K562 (cell line): ENCODE results near the gene HNRNPF. TPM values are rescaled to one million over a fixed set of nuclear protein-coding genes. Genes with fewer than 3 reads are reported as not detected.

ENCODE experiments used
- ATAC-seq: fragments of 200-7000 bp; cut with Tn5 transposase; 3 replicates; pipeline ENCODE4 v1.9.1; 2020; ENCODE audit warnings: moderate library complexity
- BruUV-seq: library from RNA; stranded (reverse); fragments of 400-500 nt; replicated peaks from 2 replicates; lab custom pipeline; 2021; lab: Mats Ljungman, UMichigan
- CTCF ChIA-PET: fragments of 300-600 bp; formaldehyde crosslinking; extraction: SDS; loops from one replicate; lab custom pipeline; 2021; ENCODE audit warnings: low intra/inter-chr PET ratio; lab: Yijun Ruan, JAX
- POLR2A ChIA-PET: fragments of 300-600, 350-650 bp; sonication (Branson Sonifier 250); formaldehyde crosslinking; extraction: SDS; loops from one replicate; lab custom pipeline; 2021; ENCODE audit warnings: antibody characterized with exemption, inconsistent platforms; lab: Yijun Ruan, JAX
- DNase-seq, 4 experiments: peaks; one replicate each; pipeline versions ENCODE4 v3.0.0 to v3.0.0-alpha.2; 2011 to 2018; ENCODE audit warnings: low spot score in 3 of 4, mixed read lengths in 3 of 4; ENCODE audit errors: extremely low read depth in 1 of 4
- FAIRE-seq: peaks from 2 replicates; lab custom pipeline; 2011; peaks lifted over from hg19 to GRCh38; lab: Jason Lieb, UNC
- H2AFZ ChIP-seq: 2 replicates; pipeline ENCODE4 v1.6.0; 2011; ENCODE audit warnings: low read depth, low read length, control low read depth, inconsistent platforms
- H3K27ac ChIP-seq: fragments of 200-600 bp; 3 replicates; pipeline ENCODE4 v1.8.0; 2011; ENCODE audit warnings: low read depth, mild to moderate bottlenecking, control low read depth, inconsistent platforms, low read length, moderate library complexity, mixed read lengths; ENCODE audit errors: extremely low read depth
- H3K27me3 ChIP-seq, 2 experiments: fragments of 300-600 bp in 1 of 2; 2 replicates in 1 of 2; 3 replicates in 1 of 2; pipeline versions ENCODE4 v1.6.0 to v1.8.0; 2011; ENCODE audit warnings: inconsistent platforms in 2 of 2, low read length in 2 of 2, mild to moderate bottlenecking in 1 of 2, mixed read lengths in 1 of 2, moderate library complexity in 1 of 2; ENCODE audit not compliant: control insufficient read depth in 2 of 2, insufficient read depth in 2 of 2
- H3K36me3 ChIP-seq: fragments of 300-600 bp; 3 replicates; pipeline ENCODE4 v1.8.0; 2011; ENCODE audit warnings: mild to moderate bottlenecking, low read length, inconsistent platforms; ENCODE audit not compliant: control insufficient read depth, insufficient read depth
- H3K4me1 ChIP-seq, 2 experiments: fragments of 200-600 bp in 1 of 2; replicated peaks in 1 of 2; 2 replicates in 1 of 2; 3 replicates in 1 of 2; pipeline versions ENCODE4 v1.5.1 to v1.8.0; 2011; ENCODE audit warnings: inconsistent platforms in 2 of 2, low read length in 2 of 2, mild to moderate bottlenecking in 1 of 2, mixed read lengths in 1 of 2, moderate library complexity in 1 of 2; ENCODE audit not compliant: control insufficient read depth in 2 of 2, insufficient read depth in 2 of 2
- H3K4me2 ChIP-seq: 2 replicates; pipeline ENCODE4 v1.6.1; 2011; ENCODE audit warnings: low read length, control low read depth, inconsistent platforms, mixed read lengths; ENCODE audit not compliant: insufficient read depth
- H3K4me3 ChIP-seq: fragments of 200-600 bp; sonication (generic), shearing (Covaris generic); 2 replicates; pipeline ENCODE4 v1.5.1; 2016; ENCODE audit warnings: control low read depth, inconsistent platforms
- H3K79me2 ChIP-seq: fragments of 200-600 bp; 3 replicates; pipeline ENCODE4 v1.8.0; 2011; ENCODE audit warnings: low read length, inconsistent platforms; ENCODE audit not compliant: control insufficient read depth, insufficient read depth
- H3K9ac ChIP-seq, 2 experiments: 2 replicates each; pipeline versions ENCODE4 v1.6.0 to v1.6.1; 2011; ENCODE audit warnings: low read depth in 2 of 2, low read length in 2 of 2, control low read depth in 1 of 2, inconsistent platforms in 1 of 2, mild to moderate bottlenecking in 1 of 2, mixed read lengths in 1 of 2; ENCODE audit not compliant: insufficient read depth in 1 of 2
- H3K9me1 ChIP-seq: one replicate; pipeline ENCODE4 v1.6.0; 2011; ENCODE audit warnings: inconsistent platforms, mild to moderate bottlenecking, low read length, moderate library complexity; ENCODE audit not compliant: control insufficient read depth, insufficient read depth
- H3K9me3 ChIP-seq: replicated peaks from 2 replicates; pipeline ENCODE4 v1.5.1; 2011; ENCODE audit warnings: low read depth, low read length, inconsistent platforms; ENCODE audit not compliant: control insufficient read depth, insufficient read depth
- H4K20me1 ChIP-seq: replicated peaks from 2 replicates; pipeline ENCODE4 v1.6.1; 2011; ENCODE audit warnings: low read length, inconsistent platforms, mixed read lengths; ENCODE audit not compliant: control insufficient read depth, insufficient read depth
- BACH1 ChIP-seq: fragments of 200-800 bp; sonication (Bioruptor generic); IDR thresholded peaks from 2 replicates; pipeline ENCODE4 v1.6.1; 2016; ENCODE audit warnings: missing genetic modification characterization, missing compliant biosample characterization
- ETV5 ChIP-seq: sonication (generic); formaldehyde crosslinking; IDR thresholded peaks from 2 replicates; pipeline ENCODE4 v1.4.0; 2020; ENCODE audit warnings: low read depth, mild to moderate bottlenecking, missing genetic modification reagents
- EWSR1 ChIP-seq: fragments of 450-650 bp; IDR thresholded peaks from 2 replicates; pipeline ENCODE4 v1.6.1; 2018; ENCODE audit warnings: borderline replicate concordance, mild to moderate bottlenecking, low read depth, moderate library complexity; ENCODE audit not compliant: partially characterized antibody
- FOXO4 ChIP-seq: fragments of 450-650 bp; formaldehyde crosslinking; IDR thresholded peaks from 2 replicates; pipeline ENCODE4 v1.4.0; 2020; ENCODE audit warnings: mild to moderate bottlenecking, moderate library complexity
- HBP1 ChIP-seq: fragments of 450-650 bp; formaldehyde crosslinking; IDR thresholded peaks from 2 replicates; pipeline ENCODE4 v1.4.0; 2022; ENCODE audit warnings: missing genetic modification characterization
- KAT8 ChIP-seq: fragments of 450-650 bp; IDR thresholded peaks from 2 replicates; pipeline ENCODE4 v1.6.1; 2016; ENCODE audit warnings: low read depth, mild to moderate bottlenecking
- PCBP1 ChIP-seq: fragments of 200-400 bp; formaldehyde crosslinking; IDR thresholded peaks from 2 replicates; pipeline ENCODE4 v1.6.1; 2018; ENCODE audit warnings: mild to moderate bottlenecking, low read depth, low read length; ENCODE audit not compliant: poor library complexity, severe bottlenecking
- POLR2A ChIP-seq: fragments of 450-650 bp; conservative IDR thresholded peaks from 2 replicates; pipeline ENCODE4 v1.6.1; 2016
- RB1 ChIP-seq: fragments of 450-650 bp; IDR thresholded peaks from 2 replicates; pipeline ENCODE4 v1.6.1; 2017; ENCODE audit warnings: low read depth, mild to moderate bottlenecking
- STAT5A ChIP-seq: IDR thresholded peaks from 2 replicates; pipeline ENCODE4 v1.6.1; 2012; ENCODE audit warnings: low read length, inconsistent platforms, borderline replicate concordance
- TFAP4 ChIP-seq: sonication (generic); formaldehyde crosslinking; IDR thresholded peaks from 2 replicates; pipeline ENCODE4 v1.8.0; 2022; ENCODE audit warnings: missing genetic modification reagents, mild to moderate bottlenecking, moderate library complexity, borderline replicate concordance
- ZBTB7A ChIP-seq: IDR thresholded peaks from 2 replicates; pipeline ENCODE4 v1.6.1; 2011; ENCODE audit warnings: low read depth, mild to moderate bottlenecking, low read length, moderate library complexity, borderline replicate concordance; ENCODE audit not compliant: control insufficient read depth
- ZFX ChIP-seq: sonication (generic); formaldehyde crosslinking; IDR thresholded peaks from 2 replicates; pipeline ENCODE4 v1.8.0; 2022; ENCODE audit warnings: mild to moderate bottlenecking, missing genetic modification reagents, moderate library complexity
- ZNF282 ChIP-seq: sonication (generic); formaldehyde crosslinking; IDR thresholded peaks from 2 replicates; pipeline ENCODE4 v1.8.1; 2023; ENCODE audit warnings: missing genetic modification reagents
- ZNF589 ChIP-seq: fragments of 200-800 bp; sonication (Bioruptor generic); IDR thresholded peaks from 2 replicates; pipeline ENCODE4 v1.6.1; 2016; ENCODE audit warnings: low read depth, missing genetic modification characterization, missing compliant biosample characterization
- ZNF655 ChIP-seq: fragments of 250-450 bp; sonication (Bioruptor Pico); IDR thresholded peaks from 2 replicates; pipeline ENCODE4 v1.5.0; 2021
- WGBS: fragments of 100-300 bp; shearing (Covaris generic); methylation state at CpG from one replicate; pipeline ENCODE4 v1.1.6; 2016; ENCODE audit warnings: low coverage, mixed read lengths; ENCODE audit not compliant: insufficient coverage; ENCODE audit errors: missing lambda C conversion rate; 5-methylcytosine and 5-hydroxymethylcytosine counted together
- in situ Hi-C: fragments of 300-500 bp; cut with MboI; formaldehyde crosslinking; loops from 4 replicates; pipeline ENCODE4 v1.15.0; 2018; ENCODE audit warnings: inconsistent platforms, mixed read lengths
- intact Hi-C: fragments of 100-400 bp; cut with micrococcal nuclease; formaldehyde crosslinking; loops from 2 replicates; pipeline ENCODE4 v1.14.2; 2022
- polyA plus RNA-seq, 8 experiments: library from polyadenylated mRNA; depleted of rRNA in 4 of 8; stranded (reverse) in 5 of 8; unstranded in 3 of 8; fragments of >200 nt; fragmentation: Nextera tagmentation in 2 of 8; fragmentation: Illumina TruSeq in 1 of 8; extraction: Ambion mirVana in 2 of 8; extraction: Trizol in 1 of 8; gene quantifications; 2 replicates each; pipeline versions ENCODE4 v1.2.1 to v1.2.3, GENCODE V29; 2011 to 2014; ENCODE audit warnings: inconsistent platforms in 1 of 8, missing spikeins in 1 of 8
- total RNA-seq, 7 experiments: library from RNA; depleted of rRNA in 6 of 7; stranded (reverse); fragments of >200 nt in 6 of 7; fragmentation: Illumina TruSeq in 2 of 7; extraction: Trizol in 2 of 7; gene quantifications; 2 replicates each; pipeline versions ENCODE4 v1.2.1 to v1.2.3, GENCODE V29; 2011 to 2021; ENCODE audit warnings: low replicate concordance in 1 of 7

Gene HNRNPF
- total and polyA plus RNA-seq, 9 of the 15 experiments (the other 6 are each of a cell fraction or from before 2014, with no cell fraction given): 192 to 489 (median 416) TPM

- no peak for TF ChIP-seq RB1
- no peak for TF ChIP-seq BACH1 (tag)
- TF ChIP-seq POLR2A: peak; percentile 57
- TF ChIP-seq ZNF655 (CRISPR knock-in tag): no peak
- TF ChIP-seq FOXO4 (CRISPR knock-in tag): no peak
- no peak for TF ChIP-seq KAT8
- TF ChIP-seq STAT5A: peak; percentile 3; the same call in 1 of the 2 replicates
- TF ChIP-seq ETV5: no peak
Observed at GRCh38 chr10:43390333-43390732, 18.7 kb downstream of the HNRNPF start (continued).

- Histone ChIP-seq H4K20me1 (peaks cover 73% of the 10 kb centered on the region), H3K9ac (peak overlapping the region; percentile 9 to 72; a peak in 2 of 4 replicates), H2AFZ (no peak overlapping the region), H3K27ac (peak overlapping the region; percentile 14; the same call in 2 of the 3 replicates), H3K9me1 (peaks cover 4% of the 10 kb centered on the region), H3K79me2 (peaks cover 83% of the 10 kb centered on the region), H3K9me3 (no peaks in the 10 kb centered on the region), H3K4me1 (peaks cover 35 to 39% of the 10 kb centered on the region in 2 experiments; a peak in 4 of 5 replicates), H3K4me3 (no peak overlapping the region), H3K27me3 (no peaks in the 10 kb centered on the region), H3K36me3 (peaks cover 100% of the 10 kb centered on the region), H3K4me2 (peak overlapping the region; percentile 36; the same call in 1 of the 2 replicates)
- ATAC-seq (peak; percentile 60), DNase-seq (peak in 3 of 4 experiments; percentile 20 to 76 (median 64)), FAIRE-seq (peak; percentile 75)
- in situ Hi-C loops: no loop called here
- BruUV-seq: no TSS peak
- ChIA-PET POLR2A (interaction anchor here (1.2 to 3.4 kb wide), 3 partner anchors 9 to 10 kb away, joined by 3 to 22 read pairs (median 15); no protein-coding TSS in a partner anchor), CTCF (no interaction called here)
- intact Hi-C loops: no loop called here
- 39% methylated on average over 3 of the region's 3 CpGs for WGBS
- TF ChIP-seq ZBTB7A: no peak
- TF ChIP-seq TFAP4: 0 out of 2 replicates have a peak, but pooled peaks have one; percentile 23
- no peak for TF ChIP-seq ZNF589 (CRISPR knock-in tag)
- TF ChIP-seq EWSR1: no peak
- no peak for TF ChIP-seq ZFX
- TF ChIP-seq HBP1: no peak
- TF ChIP-seq PCBP1: no peak
- no peak for TF ChIP-seq ZNF282
Observed at GRCh38 chr10:43389867-43390266, 19.1 kb downstream of the HNRNPF start.
